Heart right ventricle (tissue), 12 donors: Measurements from ENCODE around the gene PNMA5. TPM values are rescaled to one million over a fixed set of nuclear protein-coding genes. Genes with fewer than 3 reads are reported as not detected.

ENCODE experiments used
- polyA plus RNA-seq, 2 donors: library from polyadenylated mRNA; stranded (reverse); fragments of 200-250 nt; gene quantifications; one replicate each; pipeline ENCODE4 v1.2.3, GENCODE V29; 2013
- total RNA-seq, 10 donors: library from RNA; stranded (reverse); fragmentation: NEBNext Ultra II Directional in 3 of 10; extraction: Animal tissue kit (Norgen Biotek cat#: 25700) in 3 of 10; gene quantifications; one replicate each; pipeline versions ENCODE4 v1.2.1 to v1.2.4, GENCODE V29; 2021 to 2023
- donor health status: ischemic (EF 13 %, LVEDD 7.1; RV severe dilation, severe dysfunction).
- donor health status: healthy with polysubstance abuse.
- donor health status: DM: no; HTN: yes; CAD: no.
- donor health status: DM: no; HTN: no; CAD: no.
- donor health status: ischemic (EF 25% LVEDD 6.9; RV normal size, moderate dysfunction).
- donor health status: ischemic (EF 25% LVEDD 5.7; RV mildly dilated, moderate dysfunction).
- donor health status: healthy.
- donor health status: nonischemic (EF 11% LVEDD 7.7; RV severe dilation, severe dysfunction).
- donor health status: DM: yes; HTN: yes; CAD: no.
- donor health status: PGD.
- donor health status: ischemic (EF 29% LVEDD 5.4; RV normal size, mild dysfunction).
- donor health status: nonischemic (EF 23%, LVEDD 6.1; RV moderate dilation, normal function).

The PNMA5 gene
- total and polyA plus RNA-seq, 12 donors: not detected

Other genes starting within 250 kb of the PNMA5 start
- not detected for gene MAGEA2, start 240.3 kb downstream of the PNMA5 start, total RNA-seq
- not detected for gene MAGEA2, start 240.3 kb downstream of the PNMA5 start, polyA plus RNA-seq
- gene CSAG3, start 234.9 kb downstream of the PNMA5 start, total RNA-seq: not detected
- gene CSAG3, start 234.9 kb downstream of the PNMA5 start, polyA plus RNA-seq: not detected
- gene MAGEA6, start 224.4 kb downstream of the PNMA5 start, total RNA-seq: not detected
- not detected for gene MAGEA6, start 224.4 kb downstream of the PNMA5 start, polyA plus RNA-seq
- 10 to 100 TPM; 22.9 to 33.5 (median 25.0) TPM for gene CETN2, start 163.4 kb downstream of the PNMA5 start, total RNA-seq
- gene CETN2, start 163.4 kb downstream of the PNMA5 start, polyA plus RNA-seq: 10 to 100 TPM; 25.5 to 35.7 TPM
- gene NSDHL, start 163.1 kb downstream of the PNMA5 start, total RNA-seq: 10 to 100 TPM; 12.4 to 32.2 (median 16.1) TPM
- gene NSDHL, start 163.1 kb downstream of the PNMA5 start, polyA plus RNA-seq: 10 to 100 TPM in 1 of 2 donors, 1 to 10 TPM in 1; 8.6 to 41.4 TPM
- 1 to 10 TPM; 1.2 to 4.5 (median 1.5) TPM for gene ZNF185, start 96.0 kb downstream of the PNMA5 start, total RNA-seq
- under 1 TPM; 0.51 to 0.62 TPM for gene ZNF185, start 96.0 kb downstream of the PNMA5 start, polyA plus RNA-seq
- 1 to 10 TPM in 8 of 10 donors, under 1 TPM in 2; 0.49 to 4.5 (median 2.1) TPM for gene PNMA3, start 62.4 kb upstream of the PNMA5 start, total RNA-seq
- gene PNMA3, start 62.4 kb upstream of the PNMA5 start, polyA plus RNA-seq: 1 to 10 TPM in 1 of 2 donors, under 1 TPM in 1; 0.04 to 4.5 TPM
- 1 to 10 TPM in 9 of 10 donors, under 1 TPM in 1; 0.94 to 4.5 (median 1.9) TPM for gene PNMA6A, start 78.3 kb upstream of the PNMA5 start, total RNA-seq
- 1 to 10 TPM in 1 of 2 donors, under 1 TPM in 1; 0.51 to 2.9 TPM for gene PNMA6A, start 78.3 kb upstream of the PNMA5 start, polyA plus RNA-seq
- not detected for gene MAGEA1, start 185.2 kb upstream of the PNMA5 start, total RNA-seq
- gene MAGEA1, start 185.2 kb upstream of the PNMA5 start, polyA plus RNA-seq: not detected